ENCODE measurements around the gene NEO1.

GRCh38 chr15:73335471-73335870 is 283.2 kb downstream of the NEO1 start:
- TF ChIP-seq, protein P1, sequence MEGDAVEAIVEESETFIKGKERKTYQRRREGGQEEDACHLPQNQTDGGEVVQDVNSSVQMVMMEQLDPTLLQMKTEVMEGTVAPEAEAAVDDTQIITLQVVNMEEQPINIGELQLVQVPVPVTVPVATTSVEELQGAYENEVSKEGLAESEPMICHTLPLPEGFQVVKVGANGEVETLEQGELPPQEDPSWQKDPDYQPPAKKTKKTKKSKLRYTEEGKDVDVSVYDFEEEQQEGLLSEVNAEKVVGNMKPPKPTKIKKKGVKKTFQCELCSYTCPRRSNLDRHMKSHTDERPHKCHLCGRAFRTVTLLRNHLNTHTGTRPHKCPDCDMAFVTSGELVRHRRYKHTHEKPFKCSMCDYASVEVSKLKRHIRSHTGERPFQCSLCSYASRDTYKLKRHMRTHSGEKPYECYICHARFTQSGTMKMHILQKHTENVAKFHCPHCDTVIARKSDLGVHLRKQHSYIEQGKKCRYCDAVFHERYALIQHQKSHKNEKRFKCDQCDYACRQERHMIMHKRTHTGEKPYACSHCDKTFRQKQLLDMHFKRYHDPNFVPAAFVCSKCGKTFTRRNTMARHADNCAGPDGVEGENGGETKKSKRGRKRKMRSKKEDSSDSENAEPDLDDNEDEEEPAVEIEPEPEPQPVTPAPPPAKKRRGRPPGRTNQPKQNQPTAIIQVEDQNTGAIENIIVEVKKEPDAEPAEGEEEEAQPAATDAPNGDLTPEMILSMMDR (IDR thresholded peaks at IDR 0.05; ENCODE audit: insufficient read depth, low read length, poor library complexity, severe bottlenecking): no peak
- TF ChIP-seq EZH2phosphoT487 (conservative IDR thresholded peaks at IDR 0.05; ENCODE audit: low read length): no peak
